K562 (cell line): ENCODE results near the gene KLHL30. TPM values are rescaled to one million over a fixed set of nuclear protein-coding genes. Genes with fewer than 3 reads are reported as not detected.

Experiments
- CHD7 ChIP-seq: fragments of 200-600 bp; sonication (generic); IDR thresholded peaks from one replicate; pipeline ENCODE4 v1.6.1; 2012; ENCODE audit warnings: mild to moderate bottlenecking, low read depth, low read length, inconsistent platforms
- polyA plus RNA-seq, 8 experiments: library from polyadenylated mRNA; depleted of rRNA in 4 of 8; stranded (reverse) in 5 of 8; unstranded in 3 of 8; fragments of >200 nt; fragmentation: Nextera tagmentation in 2 of 8; fragmentation: Illumina TruSeq in 1 of 8; extraction: Ambion mirVana in 2 of 8; extraction: Trizol in 1 of 8; gene quantifications; 2 replicates each; pipeline versions ENCODE4 v1.2.1 to v1.2.3, GENCODE V29; 2011 to 2014; ENCODE audit warnings: inconsistent platforms in 1 of 8, missing spikeins in 1 of 8
- total RNA-seq, 7 experiments: library from RNA; depleted of rRNA in 6 of 7; stranded (reverse); fragments of >200 nt in 6 of 7; fragmentation: Illumina TruSeq in 2 of 7; extraction: Trizol in 2 of 7; gene quantifications; 2 replicates each; pipeline versions ENCODE4 v1.2.1 to v1.2.3, GENCODE V29; 2011 to 2021; ENCODE audit warnings: low replicate concordance in 1 of 7

Gene KLHL30
- total and polyA plus RNA-seq, 9 of the 15 experiments (the other 6 are each of a cell fraction or from before 2014, with no cell fraction given): 0.04 TPM; not detected in 8

- no peak for TF ChIP-seq CHD7
These were observed 950 bp downstream of the KLHL30 start (continued) for GRCh38 chr2:238139196-238140039.
